ENCODE data around the gene SHISAL2A.

- TF ChIP-seq CTCF (IDR thresholded peaks at IDR 0.05) (no peak), ZFX (IDR thresholded peaks at IDR 0.05; ENCODE audit: borderline replicate concordance) (no peak)
These were observed 33.7 kb upstream of the SHISAL2A start for GRCh38 chr1:52599236-52599635.

All from 22Rv1 (cell line).